Pulmonary artery endothelial cell (primary cell): ENCODE measurements around the gene PAQR9. TPM values are rescaled to one million over a fixed set of nuclear protein-coding genes. Genes with fewer than 3 reads are reported as not detected.

ENCODE experiments used
- DNase-seq: peaks from one replicate; pipeline ENCODE4 v3.0.0-alpha.2; 2011; ENCODE audit warnings: low read depth, low spot score
- total RNA-seq: library from RNA; depleted of rRNA; stranded (reverse); fragments of >200 nt; gene quantifications from 2 replicates; pipeline ENCODE4 v1.2.3, GENCODE V29; 2014

Gene PAQR9
- total RNA-seq, 1 donor from 2014 or later: not detected

GRCh38 chr3:142916605-142917004 lies 46.9 kb downstream of the PAQR9 start:
- no peak for DNase-seq

GRCh38 chr3:142915636-142916035 lies 47.8 kb downstream of the PAQR9 start:
- DNase-seq: no peak

GRCh38 chr3:142914286-142914811 lies 49.1 kb downstream of the PAQR9 start:
- no peak for DNase-seq

- DNase-seq: no peak
Observed at GRCh38 chr3:142913432-142913831, 50.0 kb downstream of the PAQR9 start.

- DNase-seq: no peak
Observed at GRCh38 chr3:142912402-142913172, 50.9 kb downstream of the PAQR9 start.

Other genes with a start within 250 kb of the PAQR9 start
- gene TRPC1, start 239.6 kb downstream of the PAQR9 start, total RNA-seq: 14.5 and 15.0 TPM in 2 replicates
- 8.5 and 12.1 TPM in 2 replicates for gene PCOLCE2, start 74.6 kb downstream of the PAQR9 start, total RNA-seq
- gene U2SURP, start 37.9 kb upstream of the PAQR9 start, total RNA-seq: 43.7 and 49.3 TPM in 2 replicates
- 5.9 and 9.2 TPM in 2 replicates for gene CHST2, start 156.1 kb upstream of the PAQR9 start, total RNA-seq